Fibroblast of lung (primary cell): ENCODE measurements around the gene FHIT.

Experiments
- CTCF ChIP-seq, 2 donors: IDR thresholded peaks in 1 of 2; conservative IDR thresholded peaks in 1 of 2; 1 replicate in 1 of 2; 2 replicates in 1 of 2; pipeline ENCODE4 v1.5.1; 2011 to 2012; ENCODE audit warnings: low read length in 2 of 2, control low read depth in 1 of 2, inconsistent platforms in 1 of 2, low read depth in 1 of 2, mild to moderate bottlenecking in 1 of 2
- EZH2 ChIP-seq: IDR thresholded peaks from 2 replicates; pipeline ENCODE4 v1.5.1; 2012; ENCODE audit warnings: low read length, control low read depth, mild to moderate bottlenecking; ENCODE audit errors: missing control alignments

DNA sequence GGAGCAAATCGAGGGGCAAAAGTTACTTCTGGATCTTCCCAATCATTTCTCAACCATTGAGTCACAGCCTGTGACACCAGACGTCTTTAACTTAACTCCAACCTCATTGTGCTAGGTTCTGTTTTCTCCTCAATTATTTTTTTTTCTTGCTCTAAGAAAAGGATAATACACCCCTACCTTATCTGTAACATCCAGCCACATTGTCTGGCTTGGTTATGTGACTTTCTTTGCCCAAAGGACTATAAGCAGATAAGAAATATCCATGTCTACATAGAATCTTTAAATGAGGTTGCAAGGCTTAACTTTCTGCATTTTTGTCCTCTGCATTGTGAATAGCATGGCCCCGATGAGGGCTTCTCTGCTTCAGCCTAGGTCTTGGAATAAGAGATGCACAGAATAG, 1419.0 kb downstream of the FHIT start:
- TF ChIP-seq EZH2, result no peak
- no peak for TF ChIP-seq CTCF (conservative IDR thresholded peaks at IDR 0.05 in 1 of 2, IDR thresholded peaks at IDR 0.05 in 1 of 2; ENCODE audit: low read depth in 1 of 2, low read length in 2 of 2)
